ENCODE measurements around the gene JPH2. TPM values are rescaled to one million over a fixed set of nuclear protein-coding genes. Genes with fewer than 3 reads are reported as not detected.

JPH2 gene
- total RNA-seq, 1 donor from 2014 or later: 0.07 TPM

DNA sequence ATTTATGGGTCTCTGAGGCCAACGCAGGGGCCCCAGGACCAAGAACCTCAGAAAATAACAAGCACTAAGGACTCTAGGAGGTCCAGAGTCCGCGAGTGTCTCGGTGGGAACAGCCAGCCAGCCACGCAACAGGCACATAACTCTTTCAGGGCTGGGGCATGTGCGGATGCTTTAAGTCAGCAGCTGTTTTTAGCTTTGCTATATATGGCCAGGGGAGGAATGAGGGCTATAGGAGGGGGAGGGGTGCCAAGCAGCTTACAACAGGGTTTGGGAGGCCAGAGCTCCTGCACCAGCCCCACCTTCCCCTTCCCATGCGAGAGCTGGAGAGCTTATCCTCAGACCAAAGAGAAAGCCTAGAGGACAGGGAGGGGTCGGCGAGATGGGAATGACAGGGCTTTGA, 6.2 kb downstream of the JPH2 start:
- DNase-seq (ENCODE audit: low read depth, low spot score): no peak

DNA sequence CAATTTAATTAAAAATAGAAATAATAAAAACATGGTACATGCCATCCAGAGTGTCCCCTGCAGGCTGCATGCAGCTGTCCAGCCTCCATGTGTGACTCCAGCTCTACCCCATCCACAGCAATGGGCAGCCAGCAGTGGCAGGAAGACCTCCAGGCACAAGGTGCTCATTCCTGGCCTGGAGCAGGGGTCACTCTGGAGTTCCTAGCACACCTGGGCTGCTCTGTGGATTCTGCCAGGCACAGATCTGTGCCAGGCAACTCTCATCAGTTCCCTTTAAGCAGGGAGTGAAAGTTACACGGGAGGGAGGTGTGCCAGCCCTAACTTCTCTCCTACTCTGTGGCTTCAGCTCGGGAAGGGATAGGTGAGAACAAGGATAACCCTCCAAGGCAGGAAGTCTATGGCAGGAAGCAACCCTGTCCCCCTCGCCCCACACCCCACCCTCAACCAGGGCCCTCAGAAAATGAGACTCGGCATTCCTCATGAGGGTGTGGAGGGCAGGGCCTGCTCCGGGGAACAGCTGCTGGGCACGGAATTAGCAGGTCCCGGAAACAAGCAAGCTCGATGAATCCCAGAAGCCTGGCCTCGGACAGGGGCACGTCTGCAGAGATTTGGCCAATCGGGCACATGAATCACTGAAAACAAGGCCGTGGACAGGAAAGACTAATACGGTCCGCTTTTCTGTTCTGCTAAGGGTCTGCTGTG, 10.0 kb downstream of the JPH2 start:
- DNase-seq (ENCODE audit: low read depth, low spot score): no peak
- peaks cover 14% of the 10 kb centered on the region for H3K4me1 Mint-ChIP-seq

More for the DNA sequence above, 6.2 kb downstream of the JPH2 start:
- H3K27me3 Mint-ChIP-seq (ENCODE audit: low read depth): no peaks in the 10 kb centered on the region
- TF ChIP-seq, protein P1, sequence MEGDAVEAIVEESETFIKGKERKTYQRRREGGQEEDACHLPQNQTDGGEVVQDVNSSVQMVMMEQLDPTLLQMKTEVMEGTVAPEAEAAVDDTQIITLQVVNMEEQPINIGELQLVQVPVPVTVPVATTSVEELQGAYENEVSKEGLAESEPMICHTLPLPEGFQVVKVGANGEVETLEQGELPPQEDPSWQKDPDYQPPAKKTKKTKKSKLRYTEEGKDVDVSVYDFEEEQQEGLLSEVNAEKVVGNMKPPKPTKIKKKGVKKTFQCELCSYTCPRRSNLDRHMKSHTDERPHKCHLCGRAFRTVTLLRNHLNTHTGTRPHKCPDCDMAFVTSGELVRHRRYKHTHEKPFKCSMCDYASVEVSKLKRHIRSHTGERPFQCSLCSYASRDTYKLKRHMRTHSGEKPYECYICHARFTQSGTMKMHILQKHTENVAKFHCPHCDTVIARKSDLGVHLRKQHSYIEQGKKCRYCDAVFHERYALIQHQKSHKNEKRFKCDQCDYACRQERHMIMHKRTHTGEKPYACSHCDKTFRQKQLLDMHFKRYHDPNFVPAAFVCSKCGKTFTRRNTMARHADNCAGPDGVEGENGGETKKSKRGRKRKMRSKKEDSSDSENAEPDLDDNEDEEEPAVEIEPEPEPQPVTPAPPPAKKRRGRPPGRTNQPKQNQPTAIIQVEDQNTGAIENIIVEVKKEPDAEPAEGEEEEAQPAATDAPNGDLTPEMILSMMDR (conservative IDR thresholded peaks at IDR 0.05): no peak
- no peaks in the 10 kb centered on the region for H3K9me3 Mint-ChIP-seq
- H3K4me3 Mint-ChIP-seq: no peak overlapping the region
- no peak overlapping the region for H3K27ac Mint-ChIP-seq (ENCODE audit: unreplicated experiment)
- H3K4me1 Mint-ChIP-seq: peaks cover 14% of the 10 kb centered on the region
- H3K36me3 Mint-ChIP-seq (ENCODE audit: low read depth): no peaks in the 10 kb centered on the region

DNA sequence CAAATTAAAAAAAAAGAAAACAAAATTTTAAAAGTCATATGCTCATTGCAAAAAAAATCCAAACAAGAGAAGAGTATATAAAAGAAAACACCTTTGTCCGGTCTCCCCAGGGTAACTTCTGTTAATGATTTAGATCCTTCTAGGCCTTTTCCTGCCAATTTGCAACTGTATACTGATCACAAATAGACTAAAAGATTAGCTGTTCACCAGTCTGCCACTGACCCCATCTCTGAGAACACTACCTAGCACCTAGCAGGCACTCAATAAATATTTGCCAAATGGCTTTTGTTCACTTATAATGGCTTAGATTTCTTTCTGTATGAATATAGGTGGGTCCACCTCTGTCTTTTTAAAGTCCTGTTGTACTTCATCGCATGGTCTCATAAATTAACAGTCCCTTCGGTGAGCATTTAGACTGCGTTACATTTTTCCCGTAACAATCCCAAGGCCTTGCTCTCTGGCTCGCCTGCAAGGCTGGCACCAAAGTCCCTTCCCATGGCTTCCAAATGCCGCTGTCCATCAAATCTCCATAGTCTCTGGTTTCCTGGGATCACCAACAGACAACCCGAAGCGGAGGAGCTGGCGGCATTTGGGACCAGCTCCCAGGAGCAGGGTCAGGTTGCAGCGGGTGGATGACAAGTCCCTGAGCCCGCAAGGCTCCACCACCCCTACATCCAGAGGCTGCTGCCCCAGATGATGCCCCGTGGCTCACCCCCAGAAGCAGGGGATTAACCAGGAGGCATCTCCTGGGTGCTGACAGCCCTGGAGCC, 11.8 kb downstream of the JPH2 start:
- TF ChIP-seq, protein P1 (conservative IDR thresholded peaks at IDR 0.05): no peak
- no peak overlapping the region for H3K27ac Mint-ChIP-seq (ENCODE audit: unreplicated experiment)
- no peaks in the 10 kb centered on the region for H3K9me3 Mint-ChIP-seq

More for the DNA sequence above, 10.0 kb downstream of the JPH2 start:
- H3K27ac Mint-ChIP-seq (ENCODE audit: unreplicated experiment): no peak overlapping the region
- TF ChIP-seq, protein P1 (conservative IDR thresholded peaks at IDR 0.05): no peak
- H3K36me3 Mint-ChIP-seq (ENCODE audit: low read depth): no peaks in the 10 kb centered on the region
- no peak overlapping the region for H3K4me3 Mint-ChIP-seq
- no peaks in the 10 kb centered on the region for H3K9me3 Mint-ChIP-seq
- no peaks in the 10 kb centered on the region for H3K27me3 Mint-ChIP-seq (ENCODE audit: low read depth)

DNA sequence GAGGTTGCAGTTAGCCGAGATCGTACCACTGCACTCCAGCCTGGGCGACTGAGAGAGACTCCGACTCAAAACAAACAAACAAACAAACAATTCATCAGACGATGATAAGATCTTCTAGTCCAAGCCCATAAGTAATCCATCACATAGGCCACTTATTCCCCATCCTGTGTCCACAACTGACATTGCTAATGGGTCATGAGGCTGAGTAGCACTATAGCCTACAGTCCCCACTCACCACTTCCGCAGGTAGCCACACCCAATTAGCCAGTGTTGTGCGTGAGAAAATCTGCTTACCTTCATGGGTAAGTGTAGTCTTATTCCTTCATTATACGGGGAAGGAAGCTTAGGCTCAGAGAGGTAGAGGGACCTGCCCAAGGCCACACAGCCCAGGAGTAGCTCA, 13.1 kb downstream of the JPH2 start:
- no peak for DNase-seq (ENCODE audit: low read depth, low spot score)
- Mint-ChIP-seq H3K9me3 (no peaks in the 10 kb centered on the region), H3K27ac (ENCODE audit: unreplicated experiment) (no peak overlapping the region), H3K4me3 (no peak overlapping the region), H3K36me3 (ENCODE audit: low read depth) (no peaks in the 10 kb centered on the region), H3K27me3 (ENCODE audit: low read depth) (peaks cover 9% of the 10 kb centered on the region), H3K4me1 (no peaks in the 10 kb centered on the region)
- TF ChIP-seq, protein P1 (conservative IDR thresholded peaks at IDR 0.05): no peak

More for the DNA sequence above, 11.8 kb downstream of the JPH2 start:
- H3K27me3 Mint-ChIP-seq (ENCODE audit: low read depth): peaks cover 6% of the 10 kb centered on the region
- DNase-seq (ENCODE audit: low read depth, low spot score): no peak
- no peaks in the 10 kb centered on the region for H3K36me3 Mint-ChIP-seq (ENCODE audit: low read depth)
- H3K4me1 Mint-ChIP-seq: no peaks in the 10 kb centered on the region
- no peak overlapping the region for H3K4me3 Mint-ChIP-seq

DNA sequence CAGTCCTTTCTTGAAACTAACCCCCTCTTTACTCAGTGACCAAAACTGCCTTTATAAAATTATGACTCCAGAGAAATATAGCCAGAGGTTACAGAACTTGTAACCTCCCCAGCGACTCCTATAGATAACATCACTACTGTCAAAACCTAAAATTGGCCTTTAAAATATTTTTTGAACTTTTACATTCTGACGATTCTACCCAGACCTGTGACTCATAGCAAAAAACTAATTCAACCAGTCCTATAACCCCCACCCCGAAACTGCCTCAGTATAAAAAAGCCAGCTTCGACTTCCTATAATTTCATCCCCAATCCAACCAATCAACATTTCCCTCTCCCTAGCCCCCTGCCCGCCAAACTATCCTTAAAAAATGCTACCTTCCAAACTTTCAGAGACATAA, 13.9 kb downstream of the JPH2 start:
- H3K4me1 Mint-ChIP-seq: no peaks in the 10 kb centered on the region
- no peak for DNase-seq (ENCODE audit: low read depth, low spot score)
- H3K4me3 Mint-ChIP-seq: no peak overlapping the region
- TF ChIP-seq, protein P1 (conservative IDR thresholded peaks at IDR 0.05): no peak
- H3K27me3 Mint-ChIP-seq (ENCODE audit: low read depth): peaks cover 9% of the 10 kb centered on the region
- H3K36me3 Mint-ChIP-seq (ENCODE audit: low read depth): no peaks in the 10 kb centered on the region
- no peaks in the 10 kb centered on the region for H3K9me3 Mint-ChIP-seq
- H3K27ac Mint-ChIP-seq (ENCODE audit: unreplicated experiment): no peak overlapping the region
